ENCODE measurements around the gene PSME4.

DNA sequence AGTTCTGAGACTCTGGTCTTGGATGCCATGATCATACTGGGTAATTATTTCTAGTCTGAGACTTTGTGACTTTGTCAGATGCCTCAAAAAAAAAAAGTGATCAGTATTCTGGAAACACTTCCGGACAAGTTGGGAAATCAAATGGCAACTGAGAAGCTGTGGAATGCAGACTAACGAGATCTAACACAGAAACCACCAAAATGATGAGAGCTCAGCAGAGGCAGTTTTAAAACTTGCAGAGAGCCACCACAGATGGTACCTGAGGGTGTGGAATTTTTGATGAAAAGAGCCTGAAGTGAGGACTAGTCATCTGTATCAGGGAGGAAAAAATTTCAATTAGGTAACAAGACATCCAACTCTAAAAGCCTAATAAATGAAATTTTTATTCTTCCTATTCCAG lies 105.5 kb downstream of the PSME4 start:
- TF ChIP-seq TAF1 (IDR thresholded peaks at IDR 0.05; ENCODE audit: borderline replicate concordance, insufficient read depth, low read length), result no peak
- TF ChIP-seq SIN3A (IDR thresholded peaks at IDR 0.05; ENCODE audit: borderline replicate concordance, insufficient read depth, low read length), result no peak

Data from PFSK-1 (cell line).